HCT116 (cell line): ENCODE measurements around the gene DPF3. TPM values are rescaled to one million over a fixed set of nuclear protein-coding genes. Genes with fewer than 3 reads are reported as not detected.
A peak's percentile ranks its signal among the peaks of the same experiment; 100 is the strongest.

Experiments used
- ATAC-seq: fragments of 200-7000 bp; cut with Tn5 transposase; 2 replicates; pipeline ENCODE4 v1.9.1; 2020; ENCODE audit warnings: mild to moderate bottlenecking, moderate library complexity
- BruUV-seq: library from RNA; stranded (reverse); fragments of 400-500 nt; replicated peaks from 2 replicates; lab custom pipeline; 2021; lab: Mats Ljungman, UMichigan
- CTCF ChIA-PET: fragments of 300-600 bp; sonication (Branson Sonifier 250); formaldehyde crosslinking; loops from one replicate; lab custom pipeline; 2021; ENCODE audit warnings: antibody characterized with exemption; lab: Charles Lee
- POLR2A ChIA-PET: fragments of 300-600, 350-600 bp; sonication (Branson Sonifier 250); formaldehyde crosslinking; loops from one replicate; lab custom pipeline; 2021; ENCODE audit warnings: antibody characterized with exemption; lab: Charles Lee
- RAD21 ChIA-PET, 2 experiments: fragments of 300-600 bp; sonication (Branson Sonifier 250); formaldehyde crosslinking; loops; one replicate each; lab custom pipeline; 2023; ENCODE audit warnings: low total read pairs in 2 of 2; ENCODE audit not compliant: uncharacterized antibody in 2 of 2, unreplicated experiment in 2 of 2, low non-redundant PET in 1 of 2; lab: Charles Lee
- DNase-seq: peaks from one replicate; pipeline ENCODE4 v3.0.0-alpha.2; 2010; ENCODE audit warnings: low read depth, low spot score
- H2AFZ ChIP-seq: fragments of 200-600 bp; shearing (Covaris generic), sonication (generic); 2 replicates; pipeline ENCODE4 v1.6.1; 2017; ENCODE audit warnings: low read depth, mixed run types, mixed read lengths, antibody characterized with exemption, low read length; ENCODE audit not compliant: poor library complexity, severe bottlenecking
- H3K27ac ChIP-seq: 2 replicates; pipeline ENCODE4 v1.5.1; 2012; ENCODE audit warnings: low read depth, low read length
- H3K27me3 ChIP-seq: fragments of 200-600 bp; sonication (generic); 2 replicates; pipeline ENCODE4 v1.6.1; 2016; ENCODE audit warnings: mixed run types, low read length, mixed read lengths; ENCODE audit not compliant: insufficient read depth
- H3K36me3 ChIP-seq, 2 experiments: fragments of 200-500 bp in 1 of 2; fragments of 200-600 bp in 1 of 2; sonication (Bioruptor generic) in 1 of 2; sonication (generic) in 1 of 2; 2 replicates each; pipeline versions ENCODE4 v1.5.1 to v1.6.1; 2014 to 2016; ENCODE audit warnings: low read length in 2 of 2, inconsistent platforms in 1 of 2, mixed read lengths in 1 of 2, mixed run types in 1 of 2; ENCODE audit not compliant: insufficient read depth in 2 of 2, control insufficient read depth in 1 of 2
- H3K4me1 ChIP-seq, 2 experiments: fragments of 200-600 bp in 1 of 2; sonication (generic) in 1 of 2; 2 replicates each; pipeline versions ENCODE4 v1.5.1 to v1.6.1; 2012 to 2017; ENCODE audit warnings: low read length in 2 of 2, inconsistent platforms in 1 of 2, mild to moderate bottlenecking in 1 of 2, mixed read lengths in 1 of 2, mixed run types in 1 of 2, moderate library complexity in 1 of 2; ENCODE audit not compliant: insufficient read depth in 2 of 2, control insufficient read depth in 1 of 2
- H3K4me2 ChIP-seq: fragments of 200-600 bp; sonication (generic); 2 replicates; pipeline ENCODE4 v1.6.1; 2017; ENCODE audit warnings: mixed run types, low read length, mixed read lengths
- H3K4me3 ChIP-seq, 2 experiments: fragments of 200-600 bp in 1 of 2; sonication (generic) in 1 of 2; replicated peaks in 1 of 2; 2 replicates each; pipeline ENCODE4 v1.5.1; 2011 to 2016; ENCODE audit warnings: low read length in 2 of 2, control low read depth in 1 of 2, low read depth in 1 of 2, mild to moderate bottlenecking in 1 of 2, mixed read lengths in 1 of 2, mixed run types in 1 of 2
- H3K79me2 ChIP-seq: fragments of 200-600 bp; sonication (generic); 2 replicates; pipeline ENCODE4 v1.6.1; 2017; ENCODE audit warnings: mild to moderate bottlenecking, mixed run types, low read length, moderate library complexity, mixed read lengths; ENCODE audit not compliant: insufficient read depth
- H3K9ac ChIP-seq: fragments of 200-600 bp; sonication (generic); 2 replicates; pipeline ENCODE4 v1.6.1; 2016; ENCODE audit warnings: low read length, mixed read lengths
- H3K9me2 ChIP-seq: fragments of 200-600 bp; sonication (generic), shearing (Covaris generic); 2 replicates; pipeline ENCODE4 v1.6.1; 2017; ENCODE audit warnings: mixed run types, mild to moderate bottlenecking, moderate library complexity; ENCODE audit not compliant: insufficient read depth
- H3K9me3 ChIP-seq, 2 experiments: fragments of 200-500 bp in 1 of 2; fragments of 200-600 bp in 1 of 2; sonication (Bioruptor generic) in 1 of 2; sonication (generic) in 1 of 2; 2 replicates each; pipeline ENCODE4 v1.6.1; 2014 to 2017; ENCODE audit warnings: low read length in 2 of 2, mixed read lengths in 2 of 2, inconsistent platforms in 1 of 2, low read depth in 1 of 2, mild to moderate bottlenecking in 1 of 2, mixed run types in 1 of 2, moderate library complexity in 1 of 2; ENCODE audit not compliant: control insufficient read depth in 1 of 2, insufficient read depth in 1 of 2
- H4K20me1 ChIP-seq: fragments of 200-600 bp; sonication (generic), shearing (Covaris generic); 2 replicates; pipeline ENCODE4 v1.6.1; 2017; ENCODE audit warnings: mixed run types, mild to moderate bottlenecking, moderate library complexity; ENCODE audit not compliant: insufficient read depth
- ATF3 ChIP-seq: IDR thresholded peaks from 2 replicates; pipeline ENCODE4 v1.6.1; 2012
- CEBPB ChIP-seq: IDR thresholded peaks from 2 replicates; pipeline ENCODE4 v1.6.1; 2012; ENCODE audit warnings: low read depth
- EGR1 ChIP-seq: IDR thresholded peaks from 2 replicates; pipeline ENCODE4 v1.6.1; 2012; ENCODE audit warnings: low read depth
- ELF1 ChIP-seq: IDR thresholded peaks from 2 replicates; pipeline ENCODE4 v1.6.1; 2012; ENCODE audit warnings: low read depth, borderline replicate concordance
- EZH2 ChIP-seq: fragments of 200-600 bp; sonication (generic); IDR thresholded peaks from 2 replicates; pipeline ENCODE4 v1.6.1; 2017; ENCODE audit warnings: antibody characterized with exemption, mixed run types
- EZH2phosphoT487 ChIP-seq: fragments of 200-600 bp; IDR thresholded peaks from 2 replicates; pipeline ENCODE4 v1.6.1; 2018; ENCODE audit warnings: antibody characterized with exemption, borderline replicate concordance
- FOSL1 ChIP-seq: IDR thresholded peaks from 2 replicates; pipeline ENCODE4 v1.6.1; 2012; ENCODE audit warnings: low read depth
- JUND ChIP-seq: IDR thresholded peaks from 2 replicates; pipeline ENCODE4 v1.6.1; 2012
- MAX ChIP-seq: IDR thresholded peaks from 2 replicates; pipeline ENCODE4 v1.6.1; 2012
- POLR2AphosphoS5 ChIP-seq: IDR thresholded peaks from 2 replicates; pipeline ENCODE4 v1.6.1; 2011; ENCODE audit warnings: mild to moderate bottlenecking, low read depth, low read length, moderate library complexity
- RAD21 ChIP-seq: IDR thresholded peaks from 2 replicates; pipeline ENCODE4 v1.6.1; 2012; ENCODE audit warnings: low read depth, mild to moderate bottlenecking
- REST ChIP-seq: IDR thresholded peaks from 2 replicates; pipeline ENCODE4 v1.6.1; 2012; ENCODE audit warnings: low read depth
- SRF ChIP-seq: IDR thresholded peaks from 2 replicates; pipeline ENCODE4 v1.6.1; 2012; ENCODE audit warnings: low read depth
- TCF7L2 ChIP-seq: IDR thresholded peaks from 2 replicates; pipeline ENCODE4 v1.7.0; 2011; ENCODE audit warnings: borderline replicate concordance, inconsistent platforms; ENCODE audit not compliant: insufficient read depth, insufficient read length; ENCODE audit errors: extremely low read depth
- YY1 ChIP-seq: IDR thresholded peaks from 2 replicates; pipeline ENCODE4 v1.6.1; 2011; ENCODE audit warnings: low read length, low read depth, moderate library complexity, mild to moderate bottlenecking; ENCODE audit not compliant: insufficient replicate concordance; ENCODE audit errors: extremely low read depth
- ZBTB33 ChIP-seq: IDR thresholded peaks from 2 replicates; pipeline ENCODE4 v1.6.1; 2011; ENCODE audit warnings: mild to moderate bottlenecking, low read length, moderate library complexity; ENCODE audit not compliant: insufficient replicate concordance; ENCODE audit errors: extremely low read depth
- ZFX ChIP-seq: fragments of 450-650 bp; IDR thresholded peaks from 2 replicates; pipeline ENCODE4 v1.6.1; 2017
- ZNF274 ChIP-seq: fragments of 200-500 bp; sonication (Bioruptor generic); IDR thresholded peaks from 2 replicates; pipeline ENCODE4 v1.6.1; 2014; ENCODE audit warnings: mild to moderate bottlenecking, low read depth, low read length, inconsistent platforms
- intact Hi-C: fragments of 100-400 bp; cut with micrococcal nuclease; formaldehyde crosslinking; loops from 2 replicates; pipeline ENCODE4 v1.10.0; 2022
- total RNA-seq: library from RNA; stranded (reverse); gene quantifications from one replicate; pipeline ENCODE4 v1.2.1, GENCODE V29; 2021; ENCODE audit not compliant: unreplicated experiment

DPF3 gene
- total RNA-seq, 1 experiment from 2014 or later, result 0.27 TPM

- H4K20me1 ChIP-seq, result no peaks in the 10 kb centered on the region; the same call in 1 of the 2 replicates
- ChIA-PET RAD21 (interaction anchor here in 1 of 2 experiments (0.8 kb wide), 1 partner anchor 412 kb away, joined by 3 read pairs; no protein-coding TSS in a partner anchor), CTCF (interaction anchor here (0.6 to 2.3 kb wide), 3 partner anchors 22 to 412 kb away, joined by 3 to 8 read pairs (median 3); no protein-coding TSS in a partner anchor), POLR2A (interaction anchor here (1.2 kb wide), 2 partner anchors 21 to 101 kb away, joined by 3 to 4 read pairs; partner anchors contain the start of gene ZFYVE1)
- H2AFZ ChIP-seq, result peak within 1 kb of the TSS; percentile 35
- no peaks in the 10 kb centered on the region for H3K36me3 ChIP-seq
- peak within 1 kb of the TSS; percentile 66 to 75 for H3K4me3 ChIP-seq
- no peaks in the 10 kb centered on the region for H3K9me3 ChIP-seq
- peaks cover 3 to 26% of the 10 kb centered on the region in 2 experiments; a peak in 3 of 4 replicates for H3K4me1 ChIP-seq
- peak within 1 kb of the TSS; percentile 50 for H3K27ac ChIP-seq
- intact Hi-C loops, result loop anchor here (2.0 kb wide), 1 partner anchor 36 kb away; no protein-coding TSS in a partner anchor
- no peaks in the 10 kb centered on the region for H3K27me3 ChIP-seq
- H3K9me2 ChIP-seq, result no peaks in the 10 kb centered on the region
- BruUV-seq, result no TSS peak
- H3K4me2 ChIP-seq, result peak within 1 kb of the TSS; percentile 89
- DNase-seq, result peak; percentile 97
- peaks cover 36% of the 10 kb centered on the region for H3K79me2 ChIP-seq
- peak within 1 kb of the TSS; percentile 83 for H3K9ac ChIP-seq
- peak; percentile 95 for ATAC-seq
- TF ChIP-seq TCF7L2 (no peak), YY1 (no peak), RAD21 (no peak), POLR2AphosphoS5 (peak; percentile 6), EGR1 (no peak), ELF1 (peak; percentile 60), REST (no peak), ZNF274 (no peak), CEBPB (no peak), SRF (no peak), FOSL1 (no peak), EZH2phosphoT487 (no peak), JUND (no peak), ZFX (peak; percentile 88), EZH2 (no peak), ZBTB33 (no peak), MAX (peak; percentile 96), ATF3 (no peak)
These were observed 32.6 kb upstream of the DPF3 start, which contains the start of gene DCAF4 for GRCh38 chr14:72926292-72927028. Gene DCAF4 (plus strand): TSS chr14:72926464. CDS start chr14:72937979, 11,515 bp downstream.
